HCT116 (cell line): ENCODE measurements around the gene ATP1A1. TPM values are rescaled to one million over a fixed set of nuclear protein-coding genes. Genes with fewer than 3 reads are reported as not detected.

Experiments
- ATAC-seq: fragments of 200-7000 bp; cut with Tn5 transposase; 2 replicates; pipeline ENCODE4 v1.9.1; 2020; ENCODE audit warnings: mild to moderate bottlenecking, moderate library complexity
- BruUV-seq: library from RNA; stranded (reverse); fragments of 400-500 nt; replicated peaks from 2 replicates; lab custom pipeline; 2021; lab: Mats Ljungman, UMichigan
- CTCF ChIA-PET: fragments of 300-600 bp; sonication (Branson Sonifier 250); formaldehyde crosslinking; loops from one replicate; lab custom pipeline; 2021; ENCODE audit warnings: antibody characterized with exemption; lab: Charles Lee
- POLR2A ChIA-PET: fragments of 300-600, 350-600 bp; sonication (Branson Sonifier 250); formaldehyde crosslinking; loops from one replicate; lab custom pipeline; 2021; ENCODE audit warnings: antibody characterized with exemption; lab: Charles Lee
- RAD21 ChIA-PET, 2 experiments: fragments of 300-600 bp; sonication (Branson Sonifier 250); formaldehyde crosslinking; loops; one replicate each; lab custom pipeline; 2023; ENCODE audit warnings: low total read pairs in 2 of 2; ENCODE audit not compliant: uncharacterized antibody in 2 of 2, unreplicated experiment in 2 of 2, low non-redundant PET in 1 of 2; lab: Charles Lee
- DNase-seq: peaks from one replicate; pipeline ENCODE4 v3.0.0-alpha.2; 2010; ENCODE audit warnings: low read depth, low spot score
- H2AFZ ChIP-seq: fragments of 200-600 bp; shearing (Covaris generic), sonication (generic); 2 replicates; pipeline ENCODE4 v1.6.1; 2017; ENCODE audit warnings: low read depth, mixed run types, mixed read lengths, antibody characterized with exemption, low read length; ENCODE audit not compliant: poor library complexity, severe bottlenecking
- H3K27ac ChIP-seq: 2 replicates; pipeline ENCODE4 v1.5.1; 2012; ENCODE audit warnings: low read depth, low read length
- H3K27me3 ChIP-seq: fragments of 200-600 bp; sonication (generic); 2 replicates; pipeline ENCODE4 v1.6.1; 2016; ENCODE audit warnings: mixed run types, low read length, mixed read lengths; ENCODE audit not compliant: insufficient read depth
- H3K36me3 ChIP-seq, 2 experiments: fragments of 200-500 bp in 1 of 2; fragments of 200-600 bp in 1 of 2; sonication (Bioruptor generic) in 1 of 2; sonication (generic) in 1 of 2; 2 replicates each; pipeline versions ENCODE4 v1.5.1 to v1.6.1; 2014 to 2016; ENCODE audit warnings: low read length in 2 of 2, inconsistent platforms in 1 of 2, mixed read lengths in 1 of 2, mixed run types in 1 of 2; ENCODE audit not compliant: insufficient read depth in 2 of 2, control insufficient read depth in 1 of 2
- H3K4me1 ChIP-seq, 2 experiments: fragments of 200-600 bp in 1 of 2; sonication (generic) in 1 of 2; 2 replicates each; pipeline versions ENCODE4 v1.5.1 to v1.6.1; 2012 to 2017; ENCODE audit warnings: low read length in 2 of 2, inconsistent platforms in 1 of 2, mild to moderate bottlenecking in 1 of 2, mixed read lengths in 1 of 2, mixed run types in 1 of 2, moderate library complexity in 1 of 2; ENCODE audit not compliant: insufficient read depth in 2 of 2, control insufficient read depth in 1 of 2
- H3K4me2 ChIP-seq: fragments of 200-600 bp; sonication (generic); 2 replicates; pipeline ENCODE4 v1.6.1; 2017; ENCODE audit warnings: mixed run types, low read length, mixed read lengths
- H3K4me3 ChIP-seq, 2 experiments: fragments of 200-600 bp in 1 of 2; sonication (generic) in 1 of 2; replicated peaks in 1 of 2; 2 replicates each; pipeline ENCODE4 v1.5.1; 2011 to 2016; ENCODE audit warnings: low read length in 2 of 2, control low read depth in 1 of 2, low read depth in 1 of 2, mild to moderate bottlenecking in 1 of 2, mixed read lengths in 1 of 2, mixed run types in 1 of 2
- H3K79me2 ChIP-seq: fragments of 200-600 bp; sonication (generic); 2 replicates; pipeline ENCODE4 v1.6.1; 2017; ENCODE audit warnings: mild to moderate bottlenecking, mixed run types, low read length, moderate library complexity, mixed read lengths; ENCODE audit not compliant: insufficient read depth
- H3K9ac ChIP-seq: fragments of 200-600 bp; sonication (generic); 2 replicates; pipeline ENCODE4 v1.6.1; 2016; ENCODE audit warnings: low read length, mixed read lengths
- H3K9me2 ChIP-seq: fragments of 200-600 bp; sonication (generic), shearing (Covaris generic); 2 replicates; pipeline ENCODE4 v1.6.1; 2017; ENCODE audit warnings: mixed run types, mild to moderate bottlenecking, moderate library complexity; ENCODE audit not compliant: insufficient read depth
- H3K9me3 ChIP-seq, 2 experiments: fragments of 200-500 bp in 1 of 2; fragments of 200-600 bp in 1 of 2; sonication (Bioruptor generic) in 1 of 2; sonication (generic) in 1 of 2; 2 replicates each; pipeline ENCODE4 v1.6.1; 2014 to 2017; ENCODE audit warnings: low read length in 2 of 2, mixed read lengths in 2 of 2, inconsistent platforms in 1 of 2, low read depth in 1 of 2, mild to moderate bottlenecking in 1 of 2, mixed run types in 1 of 2, moderate library complexity in 1 of 2; ENCODE audit not compliant: control insufficient read depth in 1 of 2, insufficient read depth in 1 of 2
- H4K20me1 ChIP-seq: fragments of 200-600 bp; sonication (generic), shearing (Covaris generic); 2 replicates; pipeline ENCODE4 v1.6.1; 2017; ENCODE audit warnings: mixed run types, mild to moderate bottlenecking, moderate library complexity; ENCODE audit not compliant: insufficient read depth
- EGR1 ChIP-seq: IDR thresholded peaks from 2 replicates; pipeline ENCODE4 v1.6.1; 2012; ENCODE audit warnings: low read depth
- EZH2 ChIP-seq: fragments of 200-600 bp; sonication (generic); IDR thresholded peaks from 2 replicates; pipeline ENCODE4 v1.6.1; 2017; ENCODE audit warnings: antibody characterized with exemption, mixed run types
- JUND ChIP-seq: IDR thresholded peaks from 2 replicates; pipeline ENCODE4 v1.6.1; 2012
- POLR2A ChIP-seq: IDR thresholded peaks from 2 replicates; pipeline ENCODE4 v1.7.0; 2011; ENCODE audit warnings: borderline replicate concordance; ENCODE audit not compliant: insufficient read depth, insufficient read length; ENCODE audit errors: extremely low read depth
- ZFX ChIP-seq: fragments of 450-650 bp; IDR thresholded peaks from 2 replicates; pipeline ENCODE4 v1.6.1; 2017
- intact Hi-C: fragments of 100-400 bp; cut with micrococcal nuclease; formaldehyde crosslinking; loops from 2 replicates; pipeline ENCODE4 v1.10.0; 2022
- total RNA-seq: library from RNA; stranded (reverse); gene quantifications from one replicate; pipeline ENCODE4 v1.2.1, GENCODE V29; 2021; ENCODE audit not compliant: unreplicated experiment
- TF ChIP-seq, protein P1 (sequence below): IDR thresholded peaks from 2 replicates; pipeline ENCODE4 v1.6.1; 2012; ENCODE audit warnings: low read depth

ATP1A1 gene
- total RNA-seq, 1 experiment from 2014 or later, result 290 TPM

DNA sequence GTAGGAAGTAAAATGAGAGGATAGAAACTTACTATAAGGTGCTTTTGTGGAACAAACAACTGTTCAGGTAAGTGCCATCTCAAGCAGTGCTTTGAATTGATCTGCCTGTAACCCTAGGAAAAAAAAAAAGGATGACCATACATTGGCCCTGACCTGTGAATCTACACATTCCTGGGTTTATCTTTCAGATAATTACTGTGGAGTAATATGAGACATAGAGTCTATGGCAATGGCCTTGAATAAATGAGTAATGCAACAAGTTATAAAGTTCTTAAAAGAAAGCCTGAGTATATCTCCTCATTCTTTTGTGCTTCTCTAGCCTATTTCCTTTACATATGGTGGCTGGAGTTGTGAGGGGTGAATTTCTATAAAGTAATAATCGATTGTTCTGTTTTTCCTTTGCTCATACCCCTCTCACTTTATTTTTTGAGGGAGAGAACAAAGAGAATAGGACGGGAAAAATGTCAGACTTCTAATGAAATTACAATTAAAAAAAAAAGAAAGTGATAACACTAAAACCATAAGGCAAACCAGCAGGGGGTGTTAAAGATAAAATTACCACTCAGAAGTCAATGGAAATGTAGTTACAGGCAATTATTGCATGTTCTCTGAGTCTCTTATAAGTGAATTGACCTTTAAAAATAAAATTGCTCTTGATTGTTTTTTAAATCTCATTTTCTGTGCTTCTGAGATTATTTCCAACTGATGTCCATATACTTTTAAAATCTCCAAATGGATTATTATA, 12.4 kb upstream of the ATP1A1 start (continued):
- TF ChIP-seq, protein P1, sequence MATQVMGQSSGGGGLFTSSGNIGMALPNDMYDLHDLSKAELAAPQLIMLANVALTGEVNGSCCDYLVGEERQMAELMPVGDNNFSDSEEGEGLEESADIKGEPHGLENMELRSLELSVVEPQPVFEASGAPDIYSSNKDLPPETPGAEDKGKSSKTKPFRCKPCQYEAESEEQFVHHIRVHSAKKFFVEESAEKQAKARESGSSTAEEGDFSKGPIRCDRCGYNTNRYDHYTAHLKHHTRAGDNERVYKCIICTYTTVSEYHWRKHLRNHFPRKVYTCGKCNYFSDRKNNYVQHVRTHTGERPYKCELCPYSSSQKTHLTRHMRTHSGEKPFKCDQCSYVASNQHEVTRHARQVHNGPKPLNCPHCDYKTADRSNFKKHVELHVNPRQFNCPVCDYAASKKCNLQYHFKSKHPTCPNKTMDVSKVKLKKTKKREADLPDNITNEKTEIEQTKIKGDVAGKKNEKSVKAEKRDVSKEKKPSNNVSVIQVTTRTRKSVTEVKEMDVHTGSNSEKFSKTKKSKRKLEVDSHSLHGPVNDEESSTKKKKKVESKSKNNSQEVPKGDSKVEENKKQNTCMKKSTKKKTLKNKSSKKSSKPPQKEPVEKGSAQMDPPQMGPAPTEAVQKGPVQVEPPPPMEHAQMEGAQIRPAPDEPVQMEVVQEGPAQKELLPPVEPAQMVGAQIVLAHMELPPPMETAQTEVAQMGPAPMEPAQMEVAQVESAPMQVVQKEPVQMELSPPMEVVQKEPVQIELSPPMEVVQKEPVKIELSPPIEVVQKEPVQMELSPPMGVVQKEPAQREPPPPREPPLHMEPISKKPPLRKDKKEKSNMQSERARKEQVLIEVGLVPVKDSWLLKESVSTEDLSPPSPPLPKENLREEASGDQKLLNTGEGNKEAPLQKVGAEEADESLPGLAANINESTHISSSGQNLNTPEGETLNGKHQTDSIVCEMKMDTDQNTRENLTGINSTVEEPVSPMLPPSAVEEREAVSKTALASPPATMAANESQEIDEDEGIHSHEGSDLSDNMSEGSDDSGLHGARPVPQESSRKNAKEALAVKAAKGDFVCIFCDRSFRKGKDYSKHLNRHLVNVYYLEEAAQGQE, result no peak
- TF ChIP-seq EZH2 (no peak), JUND (no peak), POLR2A (no peak)
- TF ChIP-seq, all 23 proteins: peak for 2

- TF ChIP-seq ZFX (no peak), EGR1 (no peak), POLR2A (no peak)
- ChIA-PET POLR2A (no interaction called here), RAD21 (no interaction called here), CTCF (no interaction called here)
- Histone ChIP-seq H3K4me3 (no peak overlapping the region), H4K20me1 (no peaks in the 10 kb centered on the region), H3K27me3 (no peaks in the 10 kb centered on the region), H3K9me3 (no peaks in the 10 kb centered on the region), H3K4me1 (peaks cover 3 to 19% of the 10 kb centered on the region in 2 experiments; a peak in 2 of 4 replicates), H3K79me2 (no peaks in the 10 kb centered on the region), H3K27ac (no peak overlapping the region), H3K9ac (no peak overlapping the region), H3K9me2 (no peaks in the 10 kb centered on the region), H3K4me2 (no peak overlapping the region), H2AFZ (no peak overlapping the region), H3K36me3 (no peaks in the 10 kb centered on the region)
- BruUV-seq, result no TSS peak
- ATAC-seq (no peak), DNase-seq (no peak)
- intact Hi-C loops, result no loop called here
Observed at GRCh38 chr1:116361648-116362047, 11.4 kb upstream of the ATP1A1 start.
